Activated CD8-positive, alpha-beta memory T cell treated with anti-CD3 and anti-CD28 coated beads, Interleukin-2, amount 50 U/mL, for 48 hours (primary cell): ENCODE data around the gene CWC27.

Experiments
- DNase-seq: peaks from one replicate; pipeline ENCODE4 v3.0.0-alpha.2; 2020

The CWC27 gene

GRCh38 chr5:65010841-65011240 is 242.1 kb downstream of the CWC27 start:
- DNase-seq, result no peak

GRCh38 chr5:65012301-65012892 is 243.7 kb downstream of the CWC27 start:
- DNase-seq, result no peak

- DNase-seq, result no peak
Measured at GRCh38 chr5:65013166-65013565, 244.4 kb downstream of the CWC27 start.

GRCh38 chr5:65014769-65015168 is 246.0 kb downstream of the CWC27 start:
- no peak for DNase-seq

GRCh38 chr5:65015767-65016166 is 247.0 kb downstream of the CWC27 start:
- no peak for DNase-seq

GRCh38 chr5:65017636-65018035 is 248.9 kb downstream of the CWC27 start:
- no peak for DNase-seq

GRCh38 chr5:65018763-65019162 is 250.0 kb downstream of the CWC27 start:
- no peak for DNase-seq

GRCh38 chr5:65020492-65020891 is 251.8 kb downstream of the CWC27 start:
- DNase-seq, result no peak

- no peak for DNase-seq
Measured at GRCh38 chr5:65021527-65022226, 252.9 kb downstream of the CWC27 start.

- no peak for DNase-seq
Measured at GRCh38 chr5:65022932-65023331, 254.2 kb downstream of the CWC27 start.

- DNase-seq, result no peak
Measured at GRCh38 chr5:65024681-65025080, 256.0 kb downstream of the CWC27 start.

GRCh38 chr5:65026816-65027548 is 258.3 kb downstream of the CWC27 start:
- no peak for DNase-seq

- no peak for DNase-seq
Measured at GRCh38 chr5:65029178-65029577, 260.4 kb downstream of the CWC27 start.

GRCh38 chr5:65030056-65030455 is 261.3 kb downstream of the CWC27 start:
- DNase-seq, result no peak

GRCh38 chr5:65032250-65032649 is 263.5 kb downstream of the CWC27 start:
- DNase-seq, result no peak

GRCh38 chr5:65034029-65034812 is 265.5 kb downstream of the CWC27 start:
- no peak for DNase-seq

- no peak for DNase-seq
Measured at GRCh38 chr5:65034813-65035209, 266.1 kb downstream of the CWC27 start.

- DNase-seq, result peak; percentile 89
Measured at GRCh38 chr5:65035211-65036206, 266.8 kb downstream of the CWC27 start.

- no peak for DNase-seq
Measured at GRCh38 chr5:65037831-65038815, 269.4 kb downstream of the CWC27 start.

GRCh38 chr5:65041296-65042158 is 272.8 kb downstream of the CWC27 start:
- DNase-seq, result no peak
